Measurements from ENCODE around the gene ZNRD2.

- TF ChIP-seq CTCF (conservative IDR thresholded peaks at IDR 0.05; ENCODE audit: low read depth, low read length) = peak; percentile 92
- TF ChIP-seq EZH2 (IDR thresholded peaks at IDR 0.05; ENCODE audit: low read length, unreplicated experiment) = no peak
Observed at GRCh38 chr11:65571940-65572339, 1.7 kb downstream of the ZNRD2 start.
